ENCODE measurements around the gene PSMD2.

The PSMD2 gene

DNA sequence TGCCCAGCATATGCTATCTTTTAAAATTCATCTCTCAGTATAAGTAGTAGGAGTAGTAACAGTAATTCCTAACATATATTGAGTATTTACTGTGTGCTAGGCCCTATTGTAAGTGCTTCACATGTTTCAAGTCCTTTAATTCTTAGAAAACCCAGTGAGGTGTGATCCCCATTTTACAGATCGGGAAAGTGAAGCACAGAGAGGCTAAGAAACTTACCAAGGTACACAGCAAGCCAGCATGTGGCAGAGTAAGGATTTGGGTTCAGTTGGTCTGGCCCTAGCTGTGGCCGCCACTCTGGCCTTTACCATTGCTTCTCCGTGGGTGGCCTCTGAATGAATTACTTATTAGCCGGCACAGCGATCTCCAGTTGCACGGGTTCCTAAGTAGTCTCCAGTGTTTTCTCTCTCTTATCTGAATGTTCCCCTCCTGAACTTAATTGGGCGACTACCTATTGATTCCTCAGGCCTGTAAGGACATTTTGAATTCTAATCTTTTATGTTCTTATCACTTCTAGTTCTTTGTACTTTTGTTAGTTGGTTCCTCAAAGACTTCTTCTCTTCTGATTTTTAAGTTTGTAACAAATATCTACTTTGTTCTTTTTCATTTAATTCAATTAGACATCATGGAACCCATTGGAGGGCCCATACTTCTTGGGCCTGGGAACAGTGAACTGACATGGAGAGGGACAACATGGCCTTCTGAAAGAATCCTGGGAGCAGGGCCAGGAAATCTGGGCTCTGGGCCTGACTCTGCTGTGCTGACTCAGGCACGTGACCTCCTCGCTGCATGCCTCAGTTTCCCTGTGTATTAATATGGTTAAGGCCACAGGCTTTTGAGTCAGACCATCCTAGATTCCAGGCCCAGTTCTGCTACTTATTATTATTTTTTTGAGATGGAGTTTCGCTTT lies 50.8 kb downstream of the PSMD2 start:
- TF ChIP-seq, protein P1, sequence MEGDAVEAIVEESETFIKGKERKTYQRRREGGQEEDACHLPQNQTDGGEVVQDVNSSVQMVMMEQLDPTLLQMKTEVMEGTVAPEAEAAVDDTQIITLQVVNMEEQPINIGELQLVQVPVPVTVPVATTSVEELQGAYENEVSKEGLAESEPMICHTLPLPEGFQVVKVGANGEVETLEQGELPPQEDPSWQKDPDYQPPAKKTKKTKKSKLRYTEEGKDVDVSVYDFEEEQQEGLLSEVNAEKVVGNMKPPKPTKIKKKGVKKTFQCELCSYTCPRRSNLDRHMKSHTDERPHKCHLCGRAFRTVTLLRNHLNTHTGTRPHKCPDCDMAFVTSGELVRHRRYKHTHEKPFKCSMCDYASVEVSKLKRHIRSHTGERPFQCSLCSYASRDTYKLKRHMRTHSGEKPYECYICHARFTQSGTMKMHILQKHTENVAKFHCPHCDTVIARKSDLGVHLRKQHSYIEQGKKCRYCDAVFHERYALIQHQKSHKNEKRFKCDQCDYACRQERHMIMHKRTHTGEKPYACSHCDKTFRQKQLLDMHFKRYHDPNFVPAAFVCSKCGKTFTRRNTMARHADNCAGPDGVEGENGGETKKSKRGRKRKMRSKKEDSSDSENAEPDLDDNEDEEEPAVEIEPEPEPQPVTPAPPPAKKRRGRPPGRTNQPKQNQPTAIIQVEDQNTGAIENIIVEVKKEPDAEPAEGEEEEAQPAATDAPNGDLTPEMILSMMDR (IDR thresholded peaks at IDR 0.05; ENCODE audit: insufficient read depth, missing control alignments): no peak
- no peak for FAIRE-seq
- DNase-seq (ENCODE audit: insufficient read length, low spot score): no peak

DNA sequence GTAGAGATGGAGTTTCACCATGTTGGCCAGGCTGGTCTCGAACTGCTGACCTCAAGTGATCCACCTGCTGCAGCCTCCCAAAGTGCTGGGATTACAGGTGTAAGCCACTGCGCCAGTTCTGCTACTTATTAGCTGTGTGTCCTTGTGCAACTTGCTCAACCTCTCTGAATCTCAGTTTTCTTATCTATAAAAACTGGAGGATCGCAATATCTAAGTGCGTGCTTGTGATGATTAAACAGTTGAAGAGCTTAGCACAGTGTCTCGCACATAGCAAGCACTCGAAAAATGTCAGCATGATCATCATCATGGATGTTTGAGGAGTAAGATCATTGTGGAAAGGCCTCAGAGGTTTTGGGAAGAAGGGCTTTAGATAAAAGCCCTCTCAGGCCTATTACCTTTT lies 51.6 kb downstream of the PSMD2 start:
- TF ChIP-seq, protein P1 (IDR thresholded peaks at IDR 0.05; ENCODE audit: insufficient read depth, missing control alignments): no peak

DNA sequence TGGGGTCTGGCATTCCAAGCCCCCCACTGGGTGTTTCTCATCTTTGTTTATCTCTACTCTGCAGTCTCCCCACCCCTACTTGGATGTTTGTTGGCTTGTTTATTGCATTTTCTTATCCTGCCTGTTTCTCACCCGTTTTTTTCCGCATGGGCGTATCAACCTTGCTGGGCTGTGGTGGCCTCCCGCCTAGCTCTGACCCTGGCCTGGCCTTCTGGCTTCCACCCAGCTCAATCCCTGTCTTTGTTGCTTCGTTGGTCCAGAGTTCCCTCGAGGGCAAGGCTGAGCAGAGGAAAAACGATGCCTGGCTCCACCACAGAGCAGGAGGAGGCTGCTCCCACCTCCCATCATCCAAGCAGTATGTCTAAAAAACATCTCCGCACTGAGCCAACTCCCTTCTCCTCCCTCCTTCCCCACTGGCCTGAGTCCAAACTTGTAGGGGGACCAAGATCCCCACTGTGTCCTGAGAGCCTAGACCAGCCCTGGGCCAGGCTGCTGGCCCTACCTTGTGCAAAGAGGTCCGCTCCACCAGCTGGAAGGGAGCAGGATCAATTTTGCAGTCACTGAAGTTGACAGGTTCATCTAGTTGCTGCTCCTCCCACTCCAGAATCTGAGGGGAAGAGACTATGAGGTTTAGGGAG lies 52.6 kb downstream of the PSMD2 start:
- DNase-seq (ENCODE audit: insufficient read length, low spot score): no peak
- no peak for FAIRE-seq
- TF ChIP-seq, protein P1 (IDR thresholded peaks at IDR 0.05; ENCODE audit: insufficient read depth, missing control alignments): no peak

More for the DNA sequence above, 51.6 kb downstream of the PSMD2 start:
- DNase-seq (ENCODE audit: insufficient read length, low spot score) (no peak), FAIRE-seq (no peak)

DNA sequence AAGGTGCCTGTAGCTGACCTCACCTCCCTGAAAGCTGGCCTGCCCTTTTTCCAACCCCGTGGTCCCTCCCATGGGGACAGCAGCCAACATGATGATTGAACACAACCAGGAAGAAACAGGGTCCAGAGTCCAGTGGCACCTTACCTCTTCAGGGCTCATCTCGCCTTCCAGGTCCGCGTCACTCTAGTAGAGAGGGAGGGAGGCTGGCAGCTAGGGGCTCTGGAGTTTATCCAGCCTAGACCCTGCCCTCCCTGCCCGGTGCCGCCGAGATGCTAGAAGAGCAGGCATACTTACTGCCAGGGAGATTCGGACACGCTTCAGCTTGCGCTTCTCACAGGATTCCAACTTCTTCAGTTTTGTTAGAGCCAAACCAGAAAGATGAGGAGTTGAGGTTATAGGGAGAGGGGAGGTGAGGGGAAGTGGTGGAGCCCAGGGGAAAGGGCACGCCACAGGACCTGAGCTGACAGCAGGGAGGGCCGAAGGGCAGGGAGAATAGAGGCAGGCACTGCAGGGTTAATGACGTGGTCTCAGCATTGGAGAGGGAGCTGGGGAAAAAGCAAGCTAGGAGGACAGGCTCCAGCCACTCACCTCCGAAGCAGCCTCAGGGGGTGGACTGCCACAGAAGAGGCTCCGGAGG lies 53.2 kb downstream of the PSMD2 start:
- TF ChIP-seq, protein P1 (IDR thresholded peaks at IDR 0.05; ENCODE audit: insufficient read depth, missing control alignments): no peak
- FAIRE-seq (no peak), DNase-seq (ENCODE audit: insufficient read length, low spot score) (no peak)

DNA sequence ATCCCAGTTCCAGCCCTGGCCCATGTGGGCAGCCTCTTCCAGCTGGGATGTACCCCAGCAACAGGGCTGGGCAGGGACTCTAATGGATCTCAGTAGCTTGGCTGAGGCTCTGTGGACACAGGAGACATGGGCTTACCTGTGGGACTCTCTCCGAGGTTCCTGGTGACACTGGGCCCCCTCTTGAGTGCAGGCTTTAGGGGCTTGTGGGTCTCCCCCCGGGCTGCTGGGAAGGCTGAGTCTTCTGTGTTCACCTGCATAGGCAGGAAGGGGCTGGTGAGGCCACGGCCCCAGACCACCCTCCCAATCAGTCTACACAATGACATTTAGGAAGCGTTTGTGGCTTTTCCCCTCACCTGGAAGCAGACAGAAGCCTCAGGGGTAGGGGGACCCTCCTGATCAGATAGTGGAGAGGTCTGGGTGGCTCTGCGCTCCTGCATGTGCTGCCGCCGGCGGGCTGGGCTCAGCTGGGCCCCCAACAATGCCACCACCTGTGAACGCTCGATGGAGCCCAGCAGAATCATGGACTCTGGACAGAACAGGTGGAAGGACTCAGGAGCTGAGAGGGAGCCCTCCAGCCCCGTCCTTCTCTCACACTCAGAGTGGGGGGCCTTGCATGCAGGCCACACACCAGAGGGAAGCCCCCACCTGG lies 54.0 kb downstream of the PSMD2 start:
- no peak for FAIRE-seq
- TF ChIP-seq, protein P1 (IDR thresholded peaks at IDR 0.05; ENCODE audit: insufficient read depth, missing control alignments): no peak

DNA sequence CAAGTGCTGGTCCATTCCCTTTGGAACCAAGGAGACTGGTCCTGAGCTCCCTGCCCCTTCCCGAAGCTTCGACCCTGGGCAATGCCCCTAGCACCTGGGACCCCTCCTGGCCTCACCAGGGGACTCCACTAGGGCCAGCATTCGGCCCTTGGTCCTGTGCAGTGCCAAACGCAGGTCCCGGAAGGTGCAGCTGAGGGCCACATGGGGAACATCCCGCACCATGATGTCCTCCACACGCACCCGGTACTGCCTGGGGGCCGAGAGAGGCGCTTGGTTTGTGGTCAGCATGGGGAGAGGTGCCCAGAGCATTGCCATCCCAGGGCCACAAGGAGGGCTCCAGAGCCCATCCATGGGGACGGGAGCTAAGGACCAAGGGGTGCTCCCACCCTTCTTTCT lies 54.5 kb downstream of the PSMD2 start:
- TF ChIP-seq, protein P1 (IDR thresholded peaks at IDR 0.05; ENCODE audit: insufficient read depth, missing control alignments): no peak
- FAIRE-seq (no peak), DNase-seq (ENCODE audit: insufficient read length, low spot score) (no peak)

More for the DNA sequence above, 54.0 kb downstream of the PSMD2 start:
- no peak for DNase-seq (ENCODE audit: insufficient read length, low spot score)

All from D721Med (cell line).